ENCODE measurements around the gene KLRC1. TPM values are rescaled to one million over a fixed set of nuclear protein-coding genes. Genes with fewer than 3 reads are reported as not detected.

Gene KLRC1
- total and polyA plus RNA-seq, 2 of the 8 experiments (the other 6 are each of a cell fraction or from before 2014, with no cell fraction given) = not detected

DNA sequence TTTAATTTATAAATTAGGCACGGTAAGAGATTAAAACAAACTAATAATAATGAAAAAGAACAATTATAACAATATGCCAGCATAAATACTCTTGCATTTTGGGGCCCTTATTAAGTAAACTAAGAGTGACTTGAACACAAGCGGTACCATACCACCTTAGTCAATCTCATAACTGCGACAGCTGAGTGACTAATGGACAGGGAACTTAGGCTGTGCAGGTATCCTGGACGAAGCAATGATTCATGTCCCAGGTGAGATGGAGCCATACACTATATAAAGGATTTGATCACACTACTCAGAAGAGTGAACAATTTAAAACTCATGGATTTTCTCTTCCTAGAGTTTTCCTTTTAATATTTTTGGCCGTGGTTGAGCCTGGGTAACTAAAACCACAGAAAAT is 47.9 kb downstream of the KLRC1 start:
- no peaks in the 10 kb centered on the region for H3K23me2 ChIP-seq (ENCODE audit: low read depth, low read length)
- H3K27ac ChIP-seq (ENCODE audit: low read depth, low read length) = no peak overlapping the region
- WGBS, 2 experiments (ENCODE audit: extremely low coverage in 1 of 2, insufficient coverage in 1 of 2, insufficient read length in 1 of 2, insufficient replicate concordance in 2 of 2, low coverage in 1 of 2, low lambda C conversion rate in 2 of 2, missing lambda C conversion rate in 1 of 2) = 89% methylated on average over 5 of the region's 5 CpGs; no CpG with 5 or more reads in 1 of the 2 experiments
- no peak for FAIRE-seq
- no peak overlapping the region for H3K23ac ChIP-seq (ENCODE audit: insufficient read length)
- no peak overlapping the region for H2BK20ac ChIP-seq (ENCODE audit: low read length)
- no peaks in the 10 kb centered on the region for H4K20me1 ChIP-seq (replicated peaks in 1 of 2; ENCODE audit: control insufficient read depth in 1 of 2, insufficient read depth in 2 of 2, low read length in 2 of 2)
- no peaks in the 10 kb centered on the region for H3K79me2 ChIP-seq (ENCODE audit: control insufficient read depth in 1 of 2, insufficient read depth in 2 of 2, low read length in 2 of 2)
- H3K36me3 ChIP-seq (ENCODE audit: control insufficient read depth in 2 of 4, insufficient read depth in 4 of 4, low read length in 3 of 4) = no peaks in the 10 kb centered on the region
- H2AK5ac ChIP-seq (ENCODE audit: low read depth, low read length) = no peak overlapping the region
- no peak overlapping the region for H3K18ac ChIP-seq (ENCODE audit: extremely low read depth, low read length)
- H2AFZ ChIP-seq (ENCODE audit: low read length) = no peak overlapping the region
- no peak overlapping the region for H3K4me3 ChIP-seq (ENCODE audit: extremely low read depth in 1 of 4, insufficient read depth in 2 of 4, low read depth in 3 of 4, low read length in 4 of 4)
- ChIA-PET CTCF (ENCODE audit: partially characterized antibody) (no interaction called here), POLR2A (ENCODE audit: partially characterized antibody) (no interaction called here)
- no peaks in the 10 kb centered on the region for H3K4me1 ChIP-seq (replicated peaks in 1 of 4; ENCODE audit: control insufficient read depth in 3 of 4, insufficient read depth in 4 of 4, low read length in 3 of 4)
- TF ChIP-seq SIRT6 (IDR thresholded peaks at IDR 0.05; ENCODE audit: low read length) (no peak), CBX8 (IDR thresholded peaks at IDR 0.05; ENCODE audit: borderline replicate concordance, low read depth, low read length) (no peak), SUZ12 (IDR thresholded peaks at IDR 0.05; ENCODE audit: low read length) (no peak), CHD2 (IDR thresholded peaks at IDR 0.05; ENCODE audit: low read length) (no peak), POLR2A (IDR thresholded peaks at IDR 0.05; ENCODE audit: control extremely low read depth in 1 of 2, low read depth in 2 of 2, low read length in 2 of 2) (no peak), CEBPB (IDR thresholded peaks at IDR 0.05; ENCODE audit: low read depth, low read length) (no peak), HDAC2 (IDR thresholded peaks at IDR 0.05; ENCODE audit: borderline replicate concordance in 1 of 2, low read depth in 2 of 2, low read length in 2 of 2) (no peak), RBBP5 (IDR thresholded peaks at IDR 0.05; ENCODE audit: borderline replicate concordance, low read depth, low read length) (no peak), NANOG (IDR thresholded peaks at IDR 0.05; ENCODE audit: insufficient read depth, low read depth, low read length, poor library complexity, severe bottlenecking) (no peak)
- TF ChIP-seq, protein P1, sequence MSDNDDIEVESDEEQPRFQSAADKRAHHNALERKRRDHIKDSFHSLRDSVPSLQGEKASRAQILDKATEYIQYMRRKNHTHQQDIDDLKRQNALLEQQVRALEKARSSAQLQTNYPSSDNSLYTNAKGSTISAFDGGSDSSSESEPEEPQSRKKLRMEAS (IDR thresholded peaks at IDR 0.05) = no peak
- DNase-seq (ENCODE audit: low read depth in 1 of 2, low spot score in 2 of 2) = no peak
- H3K9ac ChIP-seq (replicated peaks in 1 of 4; ENCODE audit: extremely low read depth in 1 of 4, low read depth in 3 of 4, low read length in 3 of 4) = no peak overlapping the region
- H3K4ac ChIP-seq (replicated peaks; ENCODE audit: insufficient read length, low read depth, low read length) = no peak overlapping the region
- no peak overlapping the region for H4K8ac ChIP-seq (ENCODE audit: extremely low read depth, insufficient read depth, low read length)
- no peak overlapping the region for H2BK15ac ChIP-seq (ENCODE audit: low read length)
- no peaks in the 10 kb centered on the region for H3K27me3 ChIP-seq (replicated peaks in 1 of 4; ENCODE audit: control insufficient read depth in 3 of 4, extremely low read depth in 1 of 4, insufficient read depth in 3 of 4, low read length in 3 of 4)
- H2BK12ac ChIP-seq (ENCODE audit: low read depth, low read length) = no peak overlapping the region
- H3K4me2 ChIP-seq (ENCODE audit: insufficient read depth in 1 of 2, low read depth in 2 of 2, low read length in 2 of 2) = no peak overlapping the region
- no peak overlapping the region for H3K56ac ChIP-seq (replicated peaks; ENCODE audit: insufficient read length, low read depth, low read length)
- H2BK5ac ChIP-seq (ENCODE audit: low read depth, low read length) = no peak overlapping the region
- no peaks in the 10 kb centered on the region for H3K79me1 ChIP-seq (ENCODE audit: low read depth, low read length)
- peaks cover 0 to 5% of the 10 kb centered on the region in 2 experiments; a peak in 1 of 4 replicates for H3K9me3 ChIP-seq (ENCODE audit: insufficient read depth in 2 of 2, low read depth in 1 of 2, low read length in 1 of 2)
- H3K14ac ChIP-seq (ENCODE audit: insufficient read length) = no peak overlapping the region
- no peak overlapping the region for H4K91ac ChIP-seq (replicated peaks; ENCODE audit: insufficient read length, low read length)
- H4K5ac ChIP-seq (ENCODE audit: insufficient read length, low read depth, low read length) = no peak overlapping the region
- H2BK120ac ChIP-seq (replicated peaks; ENCODE audit: low read depth, low read length) = no peak overlapping the region
